ENCODE data around the gene KRTAP10-2. TPM values are rescaled to one million over a fixed set of nuclear protein-coding genes. Genes with fewer than 3 reads are reported as not detected.

The KRTAP10-2 gene
- total RNA-seq, 2 experiments from 2014 or later: not detected

DNA sequence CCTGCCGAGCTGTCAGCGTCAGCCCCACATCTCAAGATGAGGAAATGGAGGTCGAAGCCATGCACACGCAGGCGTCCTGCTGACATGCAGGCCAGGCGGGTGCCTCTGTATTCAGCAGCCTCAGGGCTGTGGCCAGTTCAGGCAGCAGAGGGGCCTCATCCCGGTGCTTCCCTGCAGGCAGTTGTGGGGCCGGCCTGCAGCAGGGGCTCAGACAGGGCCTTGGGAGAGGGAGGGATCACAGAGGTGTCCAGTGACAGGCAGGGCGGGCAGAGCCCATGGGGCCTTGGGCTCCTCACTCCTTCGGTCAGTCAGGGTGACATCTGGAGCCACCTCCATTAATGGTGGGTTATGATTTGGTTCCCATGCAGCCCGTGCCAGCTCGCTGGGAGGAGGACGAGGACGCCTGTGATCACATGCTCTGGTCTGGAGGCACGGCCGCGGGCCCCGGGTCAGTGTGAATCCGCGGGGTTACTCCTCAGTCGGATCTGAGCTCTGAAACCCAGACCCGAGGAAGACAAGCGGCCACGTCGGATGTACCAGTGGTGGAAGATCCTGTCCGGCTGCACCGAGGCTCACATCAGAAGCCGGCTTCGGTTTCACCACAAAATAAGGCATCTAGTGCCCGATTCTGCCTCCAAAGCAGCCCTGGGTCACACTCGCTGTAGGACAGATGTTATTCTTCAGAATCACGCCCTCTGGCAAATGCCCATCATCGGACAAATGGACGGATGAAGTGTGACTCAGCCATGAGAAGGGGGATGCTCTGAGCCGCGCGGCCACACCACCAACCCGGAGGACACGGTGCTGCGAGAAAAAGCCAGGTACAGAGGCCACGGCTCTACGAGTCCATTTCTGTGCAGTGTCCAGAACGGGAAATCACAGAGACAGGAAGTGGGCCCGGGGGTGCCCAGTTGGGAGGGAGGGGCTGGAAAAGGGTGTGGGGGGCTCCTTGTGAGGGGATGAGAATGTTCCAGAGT lies 44.7 kb downstream of the KRTAP10-2 start:
- no peak overlapping the region for H2AFZ ChIP-seq (ENCODE audit: low read length)
- ChIA-PET POLR2A (no interaction called here), CTCF (ENCODE audit: unreplicated experiment) (interaction anchor here (0.6 kb wide), 1 partner anchor 86 kb away, joined by 3 read pairs; no protein-coding TSS in a partner anchor)
- no peaks in the 10 kb centered on the region for H3K9me2 ChIP-seq (ENCODE audit: insufficient read depth, low read length)
- H3K36me3 ChIP-seq (ENCODE audit: insufficient read depth, low read length): no peaks in the 10 kb centered on the region
- no peaks in the 10 kb centered on the region for H4K20me1 ChIP-seq (ENCODE audit: insufficient read depth, low read length)
- TF ChIP-seq CTCF (conservative IDR thresholded peaks at IDR 0.05; ENCODE audit: low read length): no peak
- TF ChIP-seq EZH2phosphoT487 (IDR thresholded peaks at IDR 0.05; ENCODE audit: borderline replicate concordance, low read depth, low read length): no peak
- H3K4me2 ChIP-seq (ENCODE audit: low read length): no peak overlapping the region
- no peak overlapping the region for H3K27ac ChIP-seq (ENCODE audit: low read depth, low read length, poor library complexity, severe bottlenecking)
- H3K4me3 ChIP-seq (ENCODE audit: low read depth, low read length, poor library complexity, severe bottlenecking): no peak overlapping the region
- H3K9me3 ChIP-seq (ENCODE audit: low read length): no peaks in the 10 kb centered on the region
- no peak for DNase-seq (ENCODE audit: low spot score)
- H3K79me2 ChIP-seq (ENCODE audit: insufficient read depth, low read depth, low read length): no peaks in the 10 kb centered on the region
- no peaks in the 10 kb centered on the region for H3K4me1 ChIP-seq (ENCODE audit: insufficient read depth, low read length, poor library complexity, severe bottlenecking)
- BruUV-seq (replicated peaks): no TSS peak
- intact Hi-C loops (cut with micrococcal nuclease; ENCODE audit: unreplicated experiment): no loop called here

- CTCF ChIA-PET (ENCODE audit: unreplicated experiment): interaction anchor here (0.6 kb wide), 1 partner anchor 87 kb away, joined by 3 read pairs; no protein-coding TSS in a partner anchor
- Histone ChIP-seq H3K4me2 (ENCODE audit: low read length) (no peak overlapping the region), H3K79me2 (ENCODE audit: insufficient read depth, low read depth, low read length) (no peaks in the 10 kb centered on the region), H4K20me1 (ENCODE audit: insufficient read depth, low read length) (no peaks in the 10 kb centered on the region), H3K4me1 (ENCODE audit: insufficient read depth, low read length, poor library complexity, severe bottlenecking) (no peaks in the 10 kb centered on the region), H3K27ac (ENCODE audit: low read depth, low read length, poor library complexity, severe bottlenecking) (no peak overlapping the region), H3K9me3 (ENCODE audit: low read length) (no peaks in the 10 kb centered on the region), H2AFZ (ENCODE audit: low read length) (no peak overlapping the region), H3K36me3 (ENCODE audit: insufficient read depth, low read length) (no peaks in the 10 kb centered on the region), H3K9me2 (ENCODE audit: insufficient read depth, low read length) (no peaks in the 10 kb centered on the region), H3K4me3 (ENCODE audit: low read depth, low read length, poor library complexity, severe bottlenecking) (no peak overlapping the region)
- POLR2A ChIA-PET: no interaction called here
- no TSS peak for BruUV-seq (replicated peaks)
- TF ChIP-seq EZH2phosphoT487 (IDR thresholded peaks at IDR 0.05; ENCODE audit: borderline replicate concordance, low read depth, low read length) (no peak), CTCF (conservative IDR thresholded peaks at IDR 0.05; ENCODE audit: low read length) (no peak)
- intact Hi-C loops (cut with micrococcal nuclease; ENCODE audit: unreplicated experiment): no loop called here
- DNase-seq (ENCODE audit: low spot score): no peak
These were observed 45.5 kb downstream of the KRTAP10-2 start for GRCh38 chr21:44505673-44506278.
